HG03045 (cell line): ENCODE data around the gene PKHD1.
"Not testable (repeated sequence)": the region's sequence is repeated elsewhere in the genome, so short reads cannot be mapped to it uniquely, and the experiment has no call there.

Source experiments
- ATAC-seq: cut with Tn5 transposase; IDR thresholded peaks from one replicate; pipeline ENCODE4 v1.9.1; 2021; ENCODE audit warnings: mild to moderate bottlenecking, moderate library complexity; ENCODE audit not compliant: unreplicated experiment

PKHD1 gene

DNA sequence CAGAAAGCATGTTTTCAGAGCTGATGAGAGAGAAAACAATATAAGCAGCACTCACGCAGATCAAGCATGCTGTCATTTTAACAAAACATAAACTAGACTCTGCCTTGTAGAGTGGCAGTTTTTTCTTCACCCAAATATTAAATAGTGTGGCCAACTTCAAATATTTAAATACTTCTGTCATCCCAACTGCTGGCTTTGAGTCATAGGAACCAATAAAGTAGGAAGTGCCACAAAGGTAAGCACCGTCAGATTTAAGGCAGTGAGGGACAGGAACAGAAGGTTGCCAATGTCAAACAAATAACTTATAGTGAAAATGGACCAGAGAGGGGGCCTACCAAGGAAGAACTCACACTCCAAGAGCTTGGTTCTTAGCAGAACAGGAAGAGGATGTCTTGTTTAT lies 222.2 kb downstream of the PKHD1 start:
- no peak for ATAC-seq

DNA sequence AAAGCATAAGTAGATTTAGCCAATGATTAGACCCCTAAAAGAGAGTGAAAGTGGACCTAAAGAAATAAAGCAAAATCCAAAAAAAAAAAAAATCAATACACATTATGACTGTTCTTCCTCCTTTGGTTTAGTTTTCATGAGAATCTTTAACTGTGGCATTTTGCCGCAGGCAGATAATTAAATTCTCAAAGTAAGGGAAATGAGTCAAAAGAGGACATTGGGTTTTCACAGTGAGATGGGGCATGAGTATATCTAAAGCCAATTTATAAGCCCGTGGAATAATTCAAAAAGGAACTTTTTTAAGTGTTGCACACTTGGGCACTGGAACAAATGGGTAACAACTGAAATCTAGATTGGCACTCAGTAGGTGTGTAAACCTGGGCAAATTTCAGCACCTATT lies 230.3 kb downstream of the PKHD1 start:
- no peak for ATAC-seq

DNA sequence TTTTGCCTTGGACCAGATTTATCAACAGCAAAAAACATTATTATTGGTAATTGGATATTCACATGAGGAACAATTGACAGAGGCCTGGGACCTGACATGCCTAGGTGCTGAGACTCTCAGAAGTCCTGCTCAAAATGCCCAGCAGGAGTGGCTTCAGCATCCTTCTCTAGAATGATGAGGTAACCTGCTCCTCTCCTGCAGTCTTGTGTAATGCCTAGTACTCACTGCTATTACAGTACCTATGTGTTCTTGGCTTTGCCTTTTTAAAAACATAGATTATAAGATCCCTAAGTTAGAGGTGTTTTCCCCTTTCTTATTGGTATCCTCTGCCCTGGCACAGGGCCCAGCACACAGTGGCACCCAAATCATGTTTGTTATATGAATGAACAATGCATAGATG lies 230.9 kb downstream of the PKHD1 start:
- no peak for ATAC-seq

DNA sequence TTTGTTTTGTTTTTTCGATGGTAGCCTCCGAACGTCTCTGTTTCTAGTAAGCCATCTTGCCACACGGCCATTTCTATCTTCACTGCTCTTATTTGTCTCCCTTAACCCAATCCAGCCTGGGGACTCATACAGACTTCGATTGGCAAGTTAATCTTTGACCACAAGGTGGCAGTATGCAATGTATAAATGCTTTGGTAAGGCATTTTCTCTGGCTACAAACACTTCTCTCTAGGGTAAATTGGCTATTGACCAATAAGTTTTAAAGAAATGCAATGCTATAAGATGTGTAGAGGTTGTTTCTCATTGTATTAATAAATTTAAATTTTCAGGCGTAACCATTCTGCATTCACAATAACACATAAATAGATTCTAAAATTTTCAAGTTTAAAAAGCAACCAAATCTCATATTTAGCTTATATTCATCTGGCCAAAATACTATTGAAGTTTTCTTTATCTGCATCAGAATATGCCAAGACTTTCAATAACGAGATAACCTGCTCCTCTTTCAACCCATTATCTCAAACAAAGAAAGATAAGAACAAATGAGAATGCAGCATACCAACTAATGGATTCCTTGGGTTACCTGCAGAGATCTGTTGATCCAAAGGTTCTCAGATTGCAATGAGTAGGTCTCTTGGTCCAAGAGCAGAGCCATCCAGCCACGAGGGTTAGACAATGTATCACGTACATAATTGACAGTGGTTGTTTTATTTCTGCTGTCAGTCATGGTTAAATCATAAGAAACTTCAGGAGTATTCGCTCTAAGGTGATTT lies 231.9 kb downstream of the PKHD1 start:
- ATAC-seq: no peak

DNA sequence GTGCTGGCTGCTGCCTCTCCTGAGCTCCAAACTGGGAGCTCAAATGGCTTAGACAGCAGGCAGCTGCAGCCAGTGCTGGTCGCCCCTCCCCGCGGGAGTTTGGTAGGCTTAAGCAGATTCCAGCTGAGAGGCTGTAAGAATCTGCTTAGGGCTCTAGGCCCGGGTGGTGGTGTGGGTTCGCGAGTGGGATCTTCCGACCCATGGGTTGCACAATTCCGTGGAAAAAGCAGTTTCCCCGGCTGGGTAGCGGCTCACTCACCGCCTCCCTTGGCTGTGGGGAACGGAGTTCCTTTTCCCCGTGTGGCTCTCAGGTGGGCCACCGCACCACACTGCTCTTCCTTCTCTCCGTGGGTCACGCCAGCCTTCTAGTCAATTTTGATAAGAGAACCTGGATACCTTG lies 232.5 kb downstream of the PKHD1 start:
- ATAC-seq: no peak

DNA sequence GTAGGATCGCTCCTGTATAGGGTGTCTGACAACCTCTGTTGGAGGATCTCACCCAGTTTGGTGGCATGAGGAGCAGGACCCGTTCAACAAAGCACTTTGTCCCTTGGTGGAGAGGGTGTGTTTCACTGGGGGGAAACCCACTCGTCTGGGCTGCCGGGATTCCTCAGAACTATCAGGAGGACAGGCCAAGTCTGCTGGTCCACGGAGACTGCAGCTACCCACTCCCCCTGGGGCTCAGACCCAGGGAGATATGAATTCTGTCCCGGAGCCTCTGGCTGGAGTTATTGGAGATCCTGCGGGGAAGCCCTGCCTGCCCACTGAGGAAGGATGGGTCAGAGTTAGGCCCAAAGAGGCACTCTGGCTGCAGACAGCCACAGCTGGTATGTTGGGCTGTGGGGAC lies 233.1 kb downstream of the PKHD1 start:
- no peak for ATAC-seq

DNA sequence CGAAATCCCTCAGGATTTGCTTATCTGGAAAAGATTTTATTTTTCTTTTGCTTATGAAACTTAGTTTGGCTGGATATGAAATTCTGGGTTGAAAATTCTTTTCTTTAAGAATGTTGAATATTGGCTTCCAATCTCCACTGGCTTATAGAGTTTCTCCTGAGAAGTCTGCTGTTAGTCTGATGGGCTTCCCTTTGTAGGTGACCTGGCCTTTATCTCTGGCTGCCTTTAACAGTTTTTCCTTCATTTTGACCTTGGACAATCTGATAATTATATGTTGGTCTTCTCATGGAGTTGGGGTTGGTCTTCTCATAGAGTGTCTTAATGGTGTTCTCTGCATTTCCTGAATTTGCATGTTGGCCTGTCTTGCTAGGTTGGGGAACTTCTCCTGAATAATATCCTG lies 234.3 kb downstream of the PKHD1 start:
- not testable (repeated sequence) for ATAC-seq

DNA sequence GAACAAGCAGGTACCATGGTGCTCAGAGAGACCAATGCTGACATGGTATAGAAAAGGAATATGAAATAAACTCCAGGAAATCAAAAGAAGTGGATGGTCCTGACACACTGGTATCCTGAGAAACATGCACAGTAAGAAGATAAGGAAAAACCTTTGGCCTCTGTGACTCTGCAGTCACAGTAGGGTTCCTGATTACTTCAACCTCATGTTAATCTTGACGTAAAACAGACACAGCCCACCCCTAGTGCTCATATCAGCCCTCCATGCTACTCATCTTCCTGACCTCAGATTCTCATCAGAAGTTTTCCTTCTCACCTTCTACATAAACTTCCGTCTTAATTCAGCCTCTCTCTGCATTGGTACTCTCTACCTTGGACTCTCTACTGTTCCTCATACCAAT lies 240.9 kb downstream of the PKHD1 start:
- no peak for ATAC-seq

DNA sequence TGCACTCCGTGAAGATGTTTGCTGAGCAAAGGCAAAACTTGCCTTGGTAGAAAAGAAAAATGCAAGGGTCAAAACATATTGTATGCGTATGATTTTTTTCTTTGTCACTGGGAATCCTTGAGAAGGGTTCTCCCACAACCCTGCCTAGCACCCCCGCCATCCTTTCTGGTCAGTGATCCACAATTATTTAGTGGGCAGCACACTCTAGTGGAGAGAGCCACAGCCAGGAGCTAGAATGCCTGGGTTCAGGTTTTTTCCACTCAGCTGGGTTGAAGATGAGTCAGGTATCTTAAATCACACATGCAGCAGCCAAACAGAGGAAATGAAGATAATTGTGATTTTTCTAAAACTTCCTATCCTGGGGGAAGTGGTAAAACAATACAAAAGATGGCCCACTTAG lies 243.1 kb downstream of the PKHD1 start:
- ATAC-seq: no peak

DNA sequence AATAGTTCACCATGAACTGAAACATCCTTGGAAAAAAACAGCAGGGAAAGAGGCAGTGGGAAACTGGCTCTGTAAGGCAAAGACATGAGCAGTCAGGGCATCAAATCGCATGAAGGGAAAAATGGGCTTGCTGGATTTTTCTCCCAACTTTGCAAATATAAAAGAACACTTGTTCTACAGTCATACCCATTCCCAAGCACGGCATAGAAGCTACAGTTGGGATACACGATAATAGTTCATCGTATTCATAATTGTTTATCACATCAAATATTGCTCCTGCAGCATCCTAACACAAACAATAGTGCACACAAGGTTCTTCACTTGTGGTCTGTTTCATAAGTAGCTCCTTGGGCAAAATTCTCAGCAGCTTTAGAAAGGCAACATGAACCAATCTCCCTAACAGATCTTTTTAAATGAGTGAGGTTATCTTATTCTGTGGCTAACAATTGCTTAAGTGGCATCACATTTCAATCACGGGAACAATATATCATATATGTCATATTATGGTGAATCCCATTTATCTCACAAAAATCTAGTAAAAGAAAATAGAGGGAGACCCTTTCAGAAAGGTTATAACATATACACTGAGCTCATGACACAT lies 243.9 kb downstream of the PKHD1 start:
- ATAC-seq: no peak

DNA sequence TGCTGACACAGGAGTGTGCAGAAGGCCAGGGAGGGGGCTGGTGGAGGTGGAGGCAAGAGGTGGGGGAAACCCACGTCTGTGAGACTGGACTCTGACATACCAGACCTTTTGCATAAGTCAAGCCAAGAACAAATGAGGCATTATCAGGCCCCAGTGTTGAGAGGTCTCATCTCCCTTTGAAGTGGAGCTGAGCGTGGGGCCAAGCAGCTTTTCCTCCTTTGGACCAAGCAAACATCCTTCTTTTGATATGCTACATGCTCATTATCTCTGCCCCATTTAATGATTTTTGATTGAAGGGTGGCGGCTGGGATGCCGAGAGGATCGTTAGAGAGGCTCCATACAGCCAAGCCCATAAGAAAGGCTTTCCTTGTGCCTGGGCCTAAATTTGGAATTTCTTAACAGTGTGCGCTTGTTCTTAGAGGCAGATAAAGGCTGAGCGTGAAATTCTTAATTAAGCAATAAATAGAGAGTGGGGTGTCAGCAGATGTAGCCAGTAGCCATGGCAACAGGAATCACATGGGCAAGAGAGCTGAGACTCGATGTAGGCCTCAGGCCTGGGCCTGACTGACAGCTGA lies 244.5 kb downstream of the PKHD1 start:
- no peak for ATAC-seq

DNA sequence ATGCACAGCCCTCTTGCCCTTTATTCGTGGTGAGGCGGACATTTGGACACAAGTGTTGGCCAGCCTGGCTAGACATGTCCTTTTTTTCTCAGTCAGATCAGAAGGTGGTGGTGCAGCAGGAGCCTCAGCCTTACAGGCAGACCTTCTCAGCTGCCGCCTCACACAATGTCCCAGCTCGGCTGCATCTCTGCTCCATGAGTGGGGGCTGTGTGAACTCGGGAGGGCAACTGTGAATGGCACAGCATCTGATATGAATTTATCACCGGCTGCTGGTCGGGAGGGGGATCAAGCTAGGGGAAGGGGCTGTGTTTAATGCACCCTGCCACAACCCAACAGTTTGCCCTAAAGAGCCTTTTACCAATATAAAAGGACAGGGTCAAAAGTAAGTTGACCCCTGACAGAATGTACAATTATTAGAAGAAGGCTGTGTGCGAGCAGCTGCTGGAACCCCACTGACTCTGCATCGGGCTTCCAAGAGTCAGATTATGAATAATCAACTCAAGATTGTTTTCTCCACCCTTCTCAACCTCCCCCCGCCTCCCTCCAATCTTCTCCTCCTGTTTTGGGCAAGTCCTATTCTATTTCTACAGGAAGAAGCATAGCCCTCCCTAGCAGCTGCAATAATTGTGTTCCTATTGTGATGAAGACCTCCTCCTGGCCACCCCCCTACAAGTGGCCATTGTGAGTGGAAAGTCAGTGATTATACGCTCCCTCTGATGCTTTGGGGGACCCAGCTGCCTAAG lies 245.2 kb downstream of the PKHD1 start:
- ATAC-seq: no peak

DNA sequence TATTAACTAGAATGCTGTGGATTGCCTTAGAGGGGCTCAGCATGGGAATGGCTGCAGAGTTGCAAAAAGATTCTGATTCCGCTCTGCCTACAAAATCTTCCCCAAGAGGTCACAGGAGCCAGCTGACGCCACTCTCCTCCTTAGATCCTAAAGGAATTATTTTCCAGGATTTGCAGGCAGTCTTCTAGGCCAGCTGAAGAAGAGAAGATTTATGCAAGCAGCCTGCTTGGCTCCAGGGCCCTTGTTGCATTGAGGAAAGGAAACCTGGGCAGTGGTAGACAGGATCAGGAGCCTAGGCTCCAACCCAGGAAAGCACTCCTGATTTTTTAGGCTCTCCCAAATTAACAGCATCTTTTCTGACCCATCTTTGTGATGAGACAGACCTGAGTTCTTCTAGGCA lies 245.8 kb downstream of the PKHD1 start:
- ATAC-seq: no peak

DNA sequence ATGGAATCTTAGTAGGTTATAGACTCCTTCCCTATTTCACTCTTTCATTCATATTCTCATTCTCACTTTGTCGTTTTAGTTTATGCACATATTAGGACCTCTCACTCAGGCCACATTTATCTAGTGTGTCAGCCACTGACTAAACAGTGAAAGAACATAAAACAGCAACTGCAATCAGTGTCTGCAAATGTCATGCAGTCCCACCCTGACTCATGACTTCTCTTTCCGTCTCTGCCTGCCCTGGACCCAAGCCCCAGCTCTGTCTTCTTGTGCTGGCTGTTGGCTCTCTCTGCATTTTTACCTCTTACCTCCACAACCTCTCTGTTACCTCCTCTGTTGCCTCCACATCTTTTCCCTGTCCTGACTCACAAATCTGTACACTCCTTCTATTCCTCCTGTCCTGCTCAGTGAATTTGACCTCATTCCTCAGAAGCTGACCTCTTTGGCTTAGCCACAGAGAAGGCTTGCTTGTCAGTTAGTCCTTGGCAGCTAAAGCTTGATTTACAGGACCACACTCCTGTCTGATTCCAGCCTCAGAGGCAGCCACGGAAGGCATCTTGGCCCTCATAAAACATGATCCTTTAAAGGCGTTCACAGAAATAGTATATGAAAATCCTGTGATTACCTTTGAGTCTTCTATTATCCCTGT lies 247.6 kb downstream of the PKHD1 start:
- ATAC-seq: no peak

DNA sequence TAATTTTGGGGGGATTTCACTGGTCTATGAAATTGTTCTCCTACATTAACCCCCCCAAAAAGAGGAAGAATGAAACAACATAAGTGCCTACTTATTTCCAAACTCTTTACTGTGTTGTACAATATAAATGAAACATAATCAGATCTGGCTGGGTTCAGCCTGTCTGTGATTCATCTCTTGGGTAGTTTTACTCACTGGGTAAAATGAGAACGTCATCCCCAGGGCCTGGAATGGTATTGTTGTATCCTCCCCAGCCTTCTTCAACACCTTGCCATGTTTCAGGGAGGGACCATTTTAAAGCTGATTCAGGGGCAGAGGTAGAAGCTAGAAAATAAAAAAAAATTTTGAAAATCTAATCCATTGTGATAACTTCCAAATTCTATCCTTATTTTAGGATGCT lies 256.7 kb downstream of the PKHD1 start:
- no peak for ATAC-seq

DNA sequence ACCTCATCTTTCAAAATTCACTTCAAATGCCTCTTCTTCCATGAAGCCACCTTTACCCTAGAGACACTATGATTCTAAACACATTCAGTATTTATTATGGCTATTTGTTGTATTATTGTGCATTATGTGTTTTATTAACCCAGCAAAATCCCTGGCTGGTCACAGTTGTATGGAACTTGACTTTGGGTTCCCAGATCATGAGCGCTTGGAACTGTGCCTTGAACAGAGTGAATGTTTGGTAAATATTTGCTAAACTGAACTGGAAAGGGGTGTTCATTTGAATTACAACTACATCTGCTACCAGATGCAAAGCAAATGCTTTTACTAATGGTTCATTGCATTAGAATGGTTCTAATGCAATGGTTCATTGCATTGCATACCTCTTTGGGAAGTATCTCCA lies 259.8 kb downstream of the PKHD1 start:
- ATAC-seq: no peak

DNA sequence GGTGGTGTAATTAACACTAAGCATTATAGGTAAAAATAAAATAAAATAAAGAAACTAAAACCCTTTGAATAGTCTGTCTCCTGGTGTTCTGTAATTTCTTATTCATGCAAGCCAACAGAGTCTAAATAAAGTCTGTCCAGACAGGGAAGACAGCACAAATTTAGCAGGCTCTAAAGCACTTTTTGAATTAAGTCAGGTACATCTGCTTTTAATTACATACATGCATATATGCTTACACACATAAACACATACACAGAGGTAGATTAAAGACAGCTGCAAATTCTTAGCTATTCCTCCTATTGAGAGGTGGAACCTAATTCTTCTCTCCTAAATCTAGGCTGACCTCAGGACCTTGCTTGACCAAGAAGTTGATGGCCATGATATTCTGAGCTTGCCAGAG lies 262.5 kb downstream of the PKHD1 start:
- ATAC-seq: no peak

DNA sequence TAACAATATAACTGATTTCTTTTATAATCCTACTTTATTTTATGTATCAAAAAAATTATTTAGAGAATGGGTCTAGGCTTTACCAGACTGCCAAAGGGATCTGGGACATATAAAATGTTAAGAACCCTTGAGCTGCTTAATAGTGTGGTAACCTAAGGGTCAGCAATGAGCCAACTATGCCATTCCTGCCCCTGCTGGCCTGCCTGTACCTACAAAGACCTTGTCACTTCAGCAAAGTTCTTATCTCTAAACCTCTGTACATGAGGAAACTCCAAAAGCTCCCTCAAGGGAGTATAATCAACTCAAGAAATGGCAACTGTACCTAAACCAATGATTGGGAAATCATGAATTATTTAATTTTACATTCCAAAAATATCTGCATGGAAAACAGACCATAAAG lies 266.9 kb downstream of the PKHD1 start:
- no peak for ATAC-seq

DNA sequence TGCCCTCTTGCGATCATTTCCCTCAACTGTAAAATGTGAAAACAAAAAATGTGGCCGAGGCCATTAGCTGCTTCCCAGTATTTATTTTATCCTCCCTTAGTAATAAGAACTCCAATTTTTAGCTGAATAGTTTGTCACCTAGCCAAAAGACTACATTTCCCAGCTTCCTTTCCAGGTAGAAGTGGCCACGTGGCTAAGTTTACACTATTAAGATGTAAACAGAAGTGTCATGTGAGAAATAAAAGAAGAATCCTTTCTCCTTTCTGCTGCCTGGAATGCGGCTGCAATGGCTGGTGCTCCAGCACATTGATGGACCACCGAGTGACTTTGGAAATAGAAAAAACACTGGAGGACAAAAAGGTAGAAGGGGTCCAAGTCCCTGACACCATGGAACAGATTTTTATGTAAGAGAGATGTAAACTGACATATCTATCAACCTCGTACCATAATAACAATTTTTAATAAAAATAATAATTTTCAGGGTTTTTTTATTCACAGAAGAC lies 268.8 kb downstream of the PKHD1 start:
- no peak for ATAC-seq

DNA sequence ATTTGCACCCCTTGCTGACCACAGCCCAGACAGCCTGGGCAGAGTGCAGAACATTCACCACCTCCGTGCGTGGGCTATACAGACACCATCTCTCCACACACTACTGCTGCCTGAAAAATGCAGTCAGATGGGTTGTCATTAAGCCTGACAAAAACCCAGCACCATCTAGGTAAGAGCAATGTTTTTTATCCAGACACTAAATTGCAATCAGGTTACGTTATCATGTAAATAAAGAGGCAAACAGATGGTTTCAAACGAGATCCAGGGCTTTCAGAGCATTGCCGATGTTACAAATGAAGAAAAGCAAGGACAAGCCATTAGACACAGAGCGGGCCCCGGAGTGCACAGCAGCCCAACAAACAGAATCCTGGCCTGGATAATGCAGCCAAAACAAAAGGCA lies 269.6 kb downstream of the PKHD1 start:
- ATAC-seq: no peak

DNA sequence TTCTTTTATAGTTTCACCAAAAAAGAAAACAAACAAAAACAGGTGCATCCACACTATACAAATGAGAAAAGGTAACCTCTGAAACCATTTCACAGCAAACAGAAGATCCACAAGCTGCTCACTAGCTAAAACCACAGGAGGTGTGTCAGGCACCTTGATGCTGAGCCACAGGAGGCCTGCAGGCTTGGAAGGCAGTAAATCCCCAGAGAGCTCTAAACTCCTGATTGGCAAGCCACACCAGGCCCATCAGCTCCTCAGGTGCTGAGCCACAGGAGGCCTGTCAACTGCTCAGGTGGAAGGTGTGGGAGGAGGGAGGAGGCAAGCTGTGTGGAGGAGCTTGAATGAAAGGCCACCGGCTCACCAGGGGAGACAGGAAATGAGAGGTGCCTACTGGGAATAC lies 273.0 kb downstream of the PKHD1 start:
- no peak for ATAC-seq
